H9 (cell line): ENCODE data around the gene NOS3. TPM values are rescaled to one million over a fixed set of nuclear protein-coding genes. Genes with fewer than 3 reads are reported as not detected.

ENCODE experiments used
- DNase-seq: peaks from one replicate; pipeline ENCODE4 v3.0.0-alpha.2; 2017
- H2AFZ ChIP-seq: one replicate; pipeline ENCODE4 v1.6.1; 2013; ENCODE audit warnings: mild to moderate bottlenecking, low read length, control low read depth, moderate library complexity
- H2AK5ac ChIP-seq: 2 replicates; pipeline ENCODE4 v1.6.1; 2013; ENCODE audit warnings: low read length, control low read depth, mixed read lengths; ENCODE audit not compliant: insufficient read length
- H2BK120ac ChIP-seq: one replicate; pipeline ENCODE4 v1.6.1; 2013; ENCODE audit warnings: low read depth, mild to moderate bottlenecking, low read length, control low read depth, inconsistent platforms; ENCODE audit not compliant: poor library complexity, severe bottlenecking
- H2BK12ac ChIP-seq: 2 replicates; pipeline ENCODE4 v1.6.1; 2013; ENCODE audit warnings: low read length, control low read depth, mixed read lengths, low read depth; ENCODE audit not compliant: insufficient read length
- H2BK15ac ChIP-seq: 2 replicates; pipeline ENCODE4 v1.6.1; 2013; ENCODE audit warnings: low read depth, low read length, control low read depth
- H2BK20ac ChIP-seq: one replicate; pipeline ENCODE4 v1.6.1; 2013; ENCODE audit warnings: low read depth, mild to moderate bottlenecking, low read length, control low read depth, inconsistent platforms; ENCODE audit not compliant: poor library complexity, severe bottlenecking
- H2BK5ac ChIP-seq: 2 replicates; pipeline ENCODE4 v1.6.1; 2013; ENCODE audit warnings: low read length, control low read depth, mixed read lengths; ENCODE audit not compliant: insufficient read length
- H3K14ac ChIP-seq: 2 replicates; pipeline ENCODE4 v1.6.1; 2013; ENCODE audit warnings: low read length, control low read depth; ENCODE audit not compliant: insufficient read depth
- H3K18ac ChIP-seq: 2 replicates; pipeline ENCODE4 v1.6.1; 2013; ENCODE audit warnings: low read depth, mild to moderate bottlenecking, mixed read lengths, low read length, control low read depth; ENCODE audit not compliant: insufficient read length
- H3K23ac ChIP-seq: 2 replicates; pipeline ENCODE4 v1.6.1; 2013; ENCODE audit warnings: low read length, control low read depth, mixed read lengths, low read depth; ENCODE audit not compliant: insufficient read length
- H3K23me2 ChIP-seq: 2 replicates; pipeline ENCODE4 v1.6.1; 2013; ENCODE audit warnings: low read depth, mild to moderate bottlenecking, mixed read lengths, low read length, control low read depth; ENCODE audit not compliant: insufficient read length, poor library complexity, severe bottlenecking
- H3K27ac ChIP-seq: 2 replicates; pipeline ENCODE4 v1.5.1; 2013; ENCODE audit warnings: low read length, control low read depth, mixed read lengths, low read depth; ENCODE audit not compliant: insufficient read length
- H3K27me3 ChIP-seq: 2 replicates; pipeline ENCODE4 v1.6.1; 2013; ENCODE audit warnings: low read length, control low read depth, inconsistent platforms; ENCODE audit not compliant: insufficient read depth
- H3K4ac ChIP-seq: 2 replicates; pipeline ENCODE4 v1.6.1; 2013; ENCODE audit warnings: low read depth, mild to moderate bottlenecking, control low read depth, inconsistent platforms, low read length, moderate library complexity
- H3K4me1 ChIP-seq: 2 replicates; pipeline ENCODE4 v1.6.1; 2013; ENCODE audit warnings: low read length, control low read depth, inconsistent platforms; ENCODE audit not compliant: insufficient read depth
- H3K4me2 ChIP-seq: 2 replicates; pipeline ENCODE4 v1.6.1; 2013; ENCODE audit warnings: low read length, control low read depth, mixed read lengths; ENCODE audit not compliant: insufficient read length, insufficient read depth
- H3K56ac ChIP-seq: 2 replicates; pipeline ENCODE4 v1.6.1; 2013; ENCODE audit warnings: low read depth, mild to moderate bottlenecking, mixed read lengths, low read length, control low read depth; ENCODE audit not compliant: insufficient read length
- H3K79me1 ChIP-seq: 2 replicates; pipeline ENCODE4 v1.6.1; 2013; ENCODE audit warnings: low read depth, mild to moderate bottlenecking, moderate library complexity, low read length, control low read depth, inconsistent platforms; ENCODE audit not compliant: insufficient read depth, poor library complexity, severe bottlenecking
- H3K79me2 ChIP-seq: 2 replicates; pipeline ENCODE4 v1.6.1; 2013; ENCODE audit warnings: low read length, control low read depth, inconsistent platforms; ENCODE audit not compliant: insufficient read depth
- H3K9ac ChIP-seq: 2 replicates; pipeline ENCODE4 v1.6.1; 2013; ENCODE audit warnings: low read length, control low read depth, mixed read lengths; ENCODE audit not compliant: insufficient read length; ENCODE audit errors: extremely low read depth
- H3K9me3 ChIP-seq: one replicate; pipeline ENCODE4 v1.6.1; 2013; ENCODE audit warnings: low read depth, low read length, inconsistent platforms; ENCODE audit not compliant: control insufficient read depth
- H3T11ph ChIP-seq: one replicate; pipeline ENCODE4 v1.6.1; 2013; ENCODE audit warnings: mild to moderate bottlenecking, low read length, control low read depth, inconsistent platforms
- H4K20me1 ChIP-seq: one replicate; pipeline ENCODE4 v1.6.1; 2013; ENCODE audit not compliant: control insufficient read depth, insufficient read length, insufficient read depth
- H4K5ac ChIP-seq: 2 replicates; pipeline ENCODE4 v1.6.1; 2013; ENCODE audit warnings: low read depth, mild to moderate bottlenecking, mixed read lengths, low read length, control low read depth; ENCODE audit not compliant: insufficient read length
- H4K8ac ChIP-seq: replicated peaks from 2 replicates; pipeline ENCODE4 v1.6.1; 2013; ENCODE audit warnings: low read length, control low read depth, mixed read lengths, low read depth; ENCODE audit not compliant: insufficient read length
- H4K91ac ChIP-seq: 2 replicates; pipeline ENCODE4 v1.6.1; 2013; ENCODE audit warnings: low read depth, mild to moderate bottlenecking, moderate library complexity, mixed read lengths, low read length, control low read depth; ENCODE audit not compliant: insufficient read length
- H3K27ac Mint-ChIP-seq, 3 experiments: 2 replicates in 2 of 3; 3 replicates in 1 of 3; pipeline ENCODE4 v1.8.0; 2020 to 2021; ENCODE audit warnings: mixed read lengths in 3 of 3, mild to moderate bottlenecking in 1 of 3, moderate library complexity in 1 of 3
- H3K27me3 Mint-ChIP-seq: 2 replicates; pipeline ENCODE4 v1.8.0; 2021; ENCODE audit warnings: low read depth, mild to moderate bottlenecking, moderate library complexity, mixed read lengths
- H3K36me3 Mint-ChIP-seq, 3 experiments: 2 replicates in 2 of 3; 3 replicates in 1 of 3; pipeline ENCODE4 v1.8.0; 2020 to 2021; ENCODE audit warnings: low read depth in 3 of 3, mixed read lengths in 3 of 3; ENCODE audit not compliant: insufficient read depth in 1 of 3
- H3K4me1 Mint-ChIP-seq, 2 experiments: 2 replicates each; pipeline ENCODE4 v1.8.0; 2020; ENCODE audit warnings: mixed read lengths in 2 of 2
- H3K4me3 Mint-ChIP-seq, 2 experiments: 2 replicates in 1 of 2; 3 replicates in 1 of 2; pipeline ENCODE4 v1.8.0; 2020 to 2021; ENCODE audit warnings: mild to moderate bottlenecking in 2 of 2, mixed read lengths in 2 of 2, moderate library complexity in 1 of 2
- H3K9me3 Mint-ChIP-seq, 2 experiments: 2 replicates in 1 of 2; 3 replicates in 1 of 2; pipeline ENCODE4 v1.8.0; 2020; ENCODE audit warnings: mild to moderate bottlenecking in 2 of 2, mixed read lengths in 2 of 2, moderate library complexity in 1 of 2
- WGBS: extraction: QIAGEN DNeasy Blood & Tissue Kit; methylation state at CpG from one replicate; pipeline ENCODE4 v1.1.7; 2013; ENCODE audit warnings: missing lambda C conversion rate, low lambda C conversion rate, mixed read lengths; ENCODE audit not compliant: insufficient read length; ENCODE audit errors: extremely low coverage; 5-methylcytosine and 5-hydroxymethylcytosine counted together
- total RNA-seq: library from RNA; stranded (reverse); gene quantifications from 2 replicates; pipeline ENCODE4 v1.2.1, GENCODE V29; 2021
- TF ChIP-seq, protein P1 (sequence below): fragments of 200-600 bp; sonication (generic); conservative IDR thresholded peaks from 3 replicates; pipeline ENCODE4 v1.8.0; 2021; ENCODE audit warnings: antibody characterized with exemption, mild to moderate bottlenecking

NOS3 gene
- total RNA-seq, 1 experiment from 2014 or later = 4.5 TPM

GRCh38 chr7:150982351-150982750 is 8.5 kb upstream of the NOS3 start:
- DNase-seq = no peak
- no peak overlapping the region for H3K27ac ChIP-seq
- H4K20me1 ChIP-seq = no peaks in the 10 kb centered on the region
- Mint-ChIP-seq H3K9me3 (no peaks in the 10 kb centered on the region; a peak in 2 of 5 replicates), H3K36me3 (no peaks in the 10 kb centered on the region), H3K27me3 (peaks cover 74% of the 10 kb centered on the region), H3K27ac (no peak overlapping the region), H3K4me3 (no peak overlapping the region), H3K4me1 (peaks cover 26 to 32% of the 10 kb centered on the region in 2 experiments)
- H2BK120ac ChIP-seq = no peak overlapping the region
- H4K8ac ChIP-seq = no peak overlapping the region
- H3K4me2 ChIP-seq = no peak overlapping the region
- peaks cover under 1% of the 10 kb centered on the region; the same call in 1 of the 2 replicates for H3K27me3 ChIP-seq
- no peak overlapping the region for H2AFZ ChIP-seq
- H2AK5ac ChIP-seq = no peak overlapping the region
- H2BK5ac ChIP-seq = no peak overlapping the region
- no peak overlapping the region for H2BK15ac ChIP-seq
- H3K79me2 ChIP-seq = no peaks in the 10 kb centered on the region
- WGBS = no CpG with 5 or more reads among the region's 3 CpGs
- no peak overlapping the region for H3K56ac ChIP-seq
- no peak overlapping the region for H3K23ac ChIP-seq
- H3K23me2 ChIP-seq = peaks cover 12% of the 10 kb centered on the region
- H4K91ac ChIP-seq = no peak overlapping the region
- H3K18ac ChIP-seq = no peak overlapping the region
- H4K5ac ChIP-seq = no peak overlapping the region
- H3T11ph ChIP-seq = no peak overlapping the region
- H2BK20ac ChIP-seq = no peak overlapping the region
- no peak overlapping the region for H3K9ac ChIP-seq
- TF ChIP-seq, protein P1, sequence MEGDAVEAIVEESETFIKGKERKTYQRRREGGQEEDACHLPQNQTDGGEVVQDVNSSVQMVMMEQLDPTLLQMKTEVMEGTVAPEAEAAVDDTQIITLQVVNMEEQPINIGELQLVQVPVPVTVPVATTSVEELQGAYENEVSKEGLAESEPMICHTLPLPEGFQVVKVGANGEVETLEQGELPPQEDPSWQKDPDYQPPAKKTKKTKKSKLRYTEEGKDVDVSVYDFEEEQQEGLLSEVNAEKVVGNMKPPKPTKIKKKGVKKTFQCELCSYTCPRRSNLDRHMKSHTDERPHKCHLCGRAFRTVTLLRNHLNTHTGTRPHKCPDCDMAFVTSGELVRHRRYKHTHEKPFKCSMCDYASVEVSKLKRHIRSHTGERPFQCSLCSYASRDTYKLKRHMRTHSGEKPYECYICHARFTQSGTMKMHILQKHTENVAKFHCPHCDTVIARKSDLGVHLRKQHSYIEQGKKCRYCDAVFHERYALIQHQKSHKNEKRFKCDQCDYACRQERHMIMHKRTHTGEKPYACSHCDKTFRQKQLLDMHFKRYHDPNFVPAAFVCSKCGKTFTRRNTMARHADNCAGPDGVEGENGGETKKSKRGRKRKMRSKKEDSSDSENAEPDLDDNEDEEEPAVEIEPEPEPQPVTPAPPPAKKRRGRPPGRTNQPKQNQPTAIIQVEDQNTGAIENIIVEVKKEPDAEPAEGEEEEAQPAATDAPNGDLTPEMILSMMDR = no peak
- H3K79me1 ChIP-seq = no peaks in the 10 kb centered on the region
- no peak overlapping the region for H3K14ac ChIP-seq
- H3K4ac ChIP-seq = no peak overlapping the region
- H3K4me1 ChIP-seq = no peaks in the 10 kb centered on the region; the same call in none of the 2 replicates
- no peak overlapping the region for H2BK12ac ChIP-seq
- H3K9me3 ChIP-seq = no peaks in the 10 kb centered on the region
